PFSK-1 (cell line): ENCODE data around the gene CCDC51.

Source experiments
- FOXP2 ChIP-seq: optimal IDR thresholded peaks from 2 replicates; pipeline ENCODE3; 2011; ENCODE audit warnings: borderline replicate concordance, control low read depth, inconsistent platforms; ENCODE audit not compliant: insufficient read depth; ENCODE audit errors: extremely low read length, extremely low read depth
- POLR2AphosphoS5 ChIP-seq: IDR thresholded peaks from 2 replicates; pipeline ENCODE4 v1.6.1; 2012; ENCODE audit warnings: low read depth, mild to moderate bottlenecking, control low read depth, low read length, moderate library complexity
- SIN3A ChIP-seq: IDR thresholded peaks from 2 replicates; pipeline ENCODE4 v1.6.1; 2012; ENCODE audit warnings: mild to moderate bottlenecking, low read length, moderate library complexity, borderline replicate concordance; ENCODE audit not compliant: insufficient read depth
- TAF1 ChIP-seq: IDR thresholded peaks from 2 replicates; pipeline ENCODE4 v1.6.1; 2012; ENCODE audit warnings: low read length, control low read depth, borderline replicate concordance; ENCODE audit not compliant: insufficient read depth
- TF ChIP-seq, protein P1 (sequence below), 2 experiments: IDR thresholded peaks; 2 replicates each; pipeline versions ENCODE4 v1.6.1 to v1.8.0; 2011 to 2012; ENCODE audit warnings: low read depth in 2 of 2, low read length in 2 of 2, control low read depth in 1 of 2, inconsistent platforms in 1 of 2, mild to moderate bottlenecking in 1 of 2, moderate library complexity in 1 of 2; ENCODE audit not compliant: insufficient read depth in 1 of 2

CCDC51 gene

DNA sequence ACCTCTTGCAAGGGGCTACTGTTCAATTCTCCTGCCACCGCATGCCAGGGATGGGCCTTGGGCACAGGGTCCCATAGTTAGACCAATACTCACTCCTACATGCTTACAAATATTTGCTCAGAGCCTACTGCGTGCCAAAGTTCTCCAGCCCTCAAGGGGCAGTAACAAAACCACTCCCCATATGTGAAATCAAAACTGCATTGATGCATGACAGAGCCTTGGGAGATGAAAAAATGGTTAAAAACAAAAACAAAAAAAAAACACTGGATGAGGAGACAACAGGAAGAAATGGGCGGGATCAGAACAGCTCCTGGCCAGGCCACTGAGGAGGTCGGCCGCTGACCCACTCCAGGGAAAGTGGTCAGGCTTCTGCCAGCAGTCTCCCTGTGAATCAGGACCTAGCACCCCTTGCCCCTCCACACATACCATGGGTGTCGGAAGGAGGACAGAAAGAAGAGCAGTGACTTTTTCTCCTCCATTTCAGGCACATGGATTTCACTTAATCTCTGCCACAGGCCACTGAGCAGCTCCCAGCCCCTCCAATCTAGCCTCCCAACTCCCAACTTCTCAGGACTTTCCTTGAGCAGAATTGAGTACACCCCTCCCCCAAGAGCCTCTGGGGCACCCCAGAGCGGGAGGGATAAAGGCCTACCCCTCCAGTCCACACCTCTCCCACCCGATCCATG lies 12.8 kb downstream of the CCDC51 start:
- TF ChIP-seq SIN3A (no peak), TAF1 (no peak), FOXP2 (no peak), POLR2AphosphoS5 (no peak)
- TF ChIP-seq, protein P1, sequence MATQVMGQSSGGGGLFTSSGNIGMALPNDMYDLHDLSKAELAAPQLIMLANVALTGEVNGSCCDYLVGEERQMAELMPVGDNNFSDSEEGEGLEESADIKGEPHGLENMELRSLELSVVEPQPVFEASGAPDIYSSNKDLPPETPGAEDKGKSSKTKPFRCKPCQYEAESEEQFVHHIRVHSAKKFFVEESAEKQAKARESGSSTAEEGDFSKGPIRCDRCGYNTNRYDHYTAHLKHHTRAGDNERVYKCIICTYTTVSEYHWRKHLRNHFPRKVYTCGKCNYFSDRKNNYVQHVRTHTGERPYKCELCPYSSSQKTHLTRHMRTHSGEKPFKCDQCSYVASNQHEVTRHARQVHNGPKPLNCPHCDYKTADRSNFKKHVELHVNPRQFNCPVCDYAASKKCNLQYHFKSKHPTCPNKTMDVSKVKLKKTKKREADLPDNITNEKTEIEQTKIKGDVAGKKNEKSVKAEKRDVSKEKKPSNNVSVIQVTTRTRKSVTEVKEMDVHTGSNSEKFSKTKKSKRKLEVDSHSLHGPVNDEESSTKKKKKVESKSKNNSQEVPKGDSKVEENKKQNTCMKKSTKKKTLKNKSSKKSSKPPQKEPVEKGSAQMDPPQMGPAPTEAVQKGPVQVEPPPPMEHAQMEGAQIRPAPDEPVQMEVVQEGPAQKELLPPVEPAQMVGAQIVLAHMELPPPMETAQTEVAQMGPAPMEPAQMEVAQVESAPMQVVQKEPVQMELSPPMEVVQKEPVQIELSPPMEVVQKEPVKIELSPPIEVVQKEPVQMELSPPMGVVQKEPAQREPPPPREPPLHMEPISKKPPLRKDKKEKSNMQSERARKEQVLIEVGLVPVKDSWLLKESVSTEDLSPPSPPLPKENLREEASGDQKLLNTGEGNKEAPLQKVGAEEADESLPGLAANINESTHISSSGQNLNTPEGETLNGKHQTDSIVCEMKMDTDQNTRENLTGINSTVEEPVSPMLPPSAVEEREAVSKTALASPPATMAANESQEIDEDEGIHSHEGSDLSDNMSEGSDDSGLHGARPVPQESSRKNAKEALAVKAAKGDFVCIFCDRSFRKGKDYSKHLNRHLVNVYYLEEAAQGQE (IDR thresholded peaks at IDR 0.05; ENCODE audit: insufficient read depth in 1 of 2, low read depth in 2 of 2, low read length in 2 of 2): no peak

- TF ChIP-seq, protein P1 (IDR thresholded peaks at IDR 0.05; ENCODE audit: insufficient read depth in 1 of 2, low read depth in 2 of 2, low read length in 2 of 2): no peak
- TF ChIP-seq SIN3A (no peak), TAF1 (no peak), POLR2AphosphoS5 (no peak), FOXP2 (no peak)
These were observed 13.5 kb downstream of the CCDC51 start for GRCh38 chr3:48426401-48426909.

- no peak for TF ChIP-seq FOXP2
- TF ChIP-seq POLR2AphosphoS5: no peak
- TF ChIP-seq, protein P1 (IDR thresholded peaks at IDR 0.05; ENCODE audit: insufficient read depth in 1 of 2, low read depth in 2 of 2, low read length in 2 of 2): no peak
- no peak for TF ChIP-seq TAF1
- TF ChIP-seq SIN3A: no peak
These were observed 14.6 kb downstream of the CCDC51 start for GRCh38 chr3:48425281-48425812.

DNA sequence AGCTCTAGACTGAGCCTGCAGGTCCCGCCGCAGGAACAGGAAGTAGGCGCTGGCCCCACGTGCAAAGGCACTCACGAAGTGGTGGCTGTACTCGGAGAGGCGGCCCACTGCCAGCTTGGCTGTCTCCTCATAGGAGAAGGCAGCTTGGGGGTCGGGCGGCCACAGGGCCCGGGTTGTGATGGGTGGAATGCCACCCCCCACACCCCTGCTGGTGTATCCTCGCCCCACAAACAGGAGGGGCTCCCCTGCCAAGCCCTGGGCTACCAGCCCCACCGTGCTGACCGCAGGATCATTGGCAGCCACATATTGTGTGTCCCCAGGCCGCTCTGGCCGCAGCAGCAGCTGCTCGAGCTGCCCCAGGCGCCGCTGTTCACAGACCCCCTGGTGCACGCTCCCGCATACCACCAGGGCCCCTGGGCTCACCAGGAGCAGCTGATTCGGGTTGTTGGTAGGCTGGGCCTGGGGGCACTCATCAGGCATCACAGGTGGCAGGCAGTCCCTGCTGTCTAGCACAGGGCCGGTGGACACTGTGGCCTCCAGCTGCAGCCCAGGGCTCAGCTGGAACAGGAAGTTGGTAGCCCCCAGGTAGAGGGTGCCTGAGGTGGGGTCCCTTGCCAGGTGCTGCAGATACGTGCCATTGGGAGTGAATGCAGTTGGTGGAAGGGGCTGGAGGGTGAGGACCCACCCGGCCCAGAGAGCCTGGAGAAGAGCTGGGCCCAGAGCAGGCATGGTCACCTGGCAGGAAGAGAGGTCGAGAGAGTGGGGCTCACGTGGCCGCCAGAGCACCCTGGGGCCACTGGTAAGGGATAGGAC lies 15.8 kb downstream of the CCDC51 start:
- TF ChIP-seq FOXP2 (no peak), POLR2AphosphoS5 (no peak), SIN3A (no peak), TAF1 (no peak)
- TF ChIP-seq, protein P1 (IDR thresholded peaks at IDR 0.05; ENCODE audit: insufficient read depth in 1 of 2, low read depth in 2 of 2, low read length in 2 of 2): no peak
